MM.1S (cell line): ENCODE data around the gene ORAI1.

Experiments used
- EZH2 ChIP-seq: fragments of 300-600 bp; sonication (generic); optimal IDR thresholded peaks from 2 replicates; pipeline ENCODE3; 2017; ENCODE audit warnings: low read depth, mild to moderate bottlenecking, antibody characterized with exemption, low read length, mixed read lengths
- TF ChIP-seq, protein P1 (sequence below): fragments of 300-600 bp; sonication (generic); IDR thresholded peaks from 2 replicates; pipeline ENCODE4 v1.5.1; 2016; ENCODE audit warnings: antibody characterized with exemption, low read length, mixed read lengths

DNA sequence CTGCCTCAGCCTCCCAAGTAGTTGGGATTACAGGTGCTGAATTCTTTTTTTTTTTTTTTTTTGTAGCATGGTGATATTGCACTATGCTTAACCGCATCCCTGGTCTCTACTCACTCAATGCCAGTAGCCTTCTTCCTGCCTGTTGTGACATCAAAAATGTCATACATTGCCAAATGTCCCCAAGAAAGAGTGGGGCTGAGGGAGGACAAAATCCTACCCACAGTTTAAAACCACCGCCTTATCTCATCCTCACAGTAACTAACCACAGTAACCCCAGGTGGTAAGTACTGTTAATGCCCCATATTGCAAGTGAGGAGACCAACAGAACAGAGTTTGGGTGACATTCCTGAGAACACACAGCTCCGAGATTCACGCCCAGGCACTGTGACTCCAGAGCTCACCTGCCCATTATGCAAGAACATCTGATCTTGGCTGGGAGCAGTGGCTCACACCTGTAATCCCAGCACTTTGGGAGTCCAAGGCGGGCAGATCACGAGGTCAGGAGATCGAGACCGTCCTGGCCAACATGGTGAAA, 23.6 kb downstream of the ORAI1 start:
- TF ChIP-seq, protein P1, sequence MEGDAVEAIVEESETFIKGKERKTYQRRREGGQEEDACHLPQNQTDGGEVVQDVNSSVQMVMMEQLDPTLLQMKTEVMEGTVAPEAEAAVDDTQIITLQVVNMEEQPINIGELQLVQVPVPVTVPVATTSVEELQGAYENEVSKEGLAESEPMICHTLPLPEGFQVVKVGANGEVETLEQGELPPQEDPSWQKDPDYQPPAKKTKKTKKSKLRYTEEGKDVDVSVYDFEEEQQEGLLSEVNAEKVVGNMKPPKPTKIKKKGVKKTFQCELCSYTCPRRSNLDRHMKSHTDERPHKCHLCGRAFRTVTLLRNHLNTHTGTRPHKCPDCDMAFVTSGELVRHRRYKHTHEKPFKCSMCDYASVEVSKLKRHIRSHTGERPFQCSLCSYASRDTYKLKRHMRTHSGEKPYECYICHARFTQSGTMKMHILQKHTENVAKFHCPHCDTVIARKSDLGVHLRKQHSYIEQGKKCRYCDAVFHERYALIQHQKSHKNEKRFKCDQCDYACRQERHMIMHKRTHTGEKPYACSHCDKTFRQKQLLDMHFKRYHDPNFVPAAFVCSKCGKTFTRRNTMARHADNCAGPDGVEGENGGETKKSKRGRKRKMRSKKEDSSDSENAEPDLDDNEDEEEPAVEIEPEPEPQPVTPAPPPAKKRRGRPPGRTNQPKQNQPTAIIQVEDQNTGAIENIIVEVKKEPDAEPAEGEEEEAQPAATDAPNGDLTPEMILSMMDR = no peak
- TF ChIP-seq EZH2 = no peak
